Right lobe of liver (tissue), 6 donors: Measurements from ENCODE around the gene MAPK8IP3. TPM values are rescaled to one million over a fixed set of nuclear protein-coding genes. Genes with fewer than 3 reads are reported as not detected.

Experiments
- ATAC-seq, 4 donors: fragments of 200-7000 bp; cut with Tn5 transposase; one replicate each; pipeline ENCODE4 v1.9.1; 2020; ENCODE audit warnings: mild to moderate bottlenecking in 4 of 4, moderate library complexity in 4 of 4
- DNase-seq, 3 donors: peaks; one replicate each; pipeline ENCODE4 v3.0.0-alpha.2; 2020
- H3K27ac ChIP-seq, 3 donors: fragments of 200-600 bp; one replicate each; pipeline ENCODE4 v1.8.0; 2022
- H3K27me3 ChIP-seq, 2 donors: fragments of 200-600 bp; one replicate each; pipeline ENCODE4 v1.8.0; 2022
- H3K36me3 ChIP-seq, 4 donors: fragments of 200-600 bp; sonication (generic) in 1 of 4; one replicate each; pipeline versions ENCODE4 v1.5.1 to v1.8.0; 2017 to 2022; ENCODE audit warnings: control low read depth in 1 of 4
- H3K4me1 ChIP-seq, 4 donors: fragments of 200-600 bp; sonication (generic) in 1 of 4; one replicate each; pipeline versions ENCODE4 v1.5.1 to v1.8.0; 2017 to 2022; ENCODE audit warnings: control low read depth in 1 of 4
- H3K4me3 ChIP-seq, 3 donors: fragments of 200-600 bp; one replicate each; pipeline ENCODE4 v1.8.0; 2022
- H3K9me3 ChIP-seq, 4 donors: fragments of 200-600 bp; sonication (generic) in 1 of 4; one replicate each; pipeline versions ENCODE4 v1.5.1 to v1.8.0; 2017 to 2022; ENCODE audit warnings: control low read depth in 1 of 4
- CTCF ChIP-seq, 4 donors: fragments of 200-600 bp in 3 of 4; fragments of 450-650 bp in 1 of 4; IDR thresholded peaks; one replicate each; pipeline versions ENCODE4 v1.5.1 to v1.8.0; 2016 to 2022; ENCODE audit warnings: antibody characterized with exemption in 4 of 4, mild to moderate bottlenecking in 2 of 4
- POLR2A ChIP-seq: fragments of 450-650 bp; IDR thresholded peaks from one replicate; pipeline ENCODE4 v1.6.1; 2017; ENCODE audit warnings: antibody characterized with exemption, mild to moderate bottlenecking
- WGBS: methylation state at CpG from one replicate; pipeline ENCODE4 v1.1.6; 2018; ENCODE audit warnings: low coverage, low lambda C conversion rate; ENCODE audit not compliant: insufficient coverage; ENCODE audit errors: missing lambda C conversion rate; 5-methylcytosine and 5-hydroxymethylcytosine counted together
- intact Hi-C, 2 donors: fragments of 100-400 bp; cut with DNase I; formaldehyde crosslinking; loops; one replicate each; pipeline versions ENCODE4 v1.11.2 to v1.14.1; 2022
- total RNA-seq, 6 experiments: library from RNA; depleted of rRNA in 2 of 6; stranded (reverse); fragments of >200 nt in 2 of 6; fragmentation: NEBNext Ultra II Directional in 3 of 6; extraction: Animal tissue kit (Norgen Biotek cat#: 25700) in 3 of 6; gene quantifications; one replicate each; pipeline versions ENCODE4 v1.1.0 to v1.2.4, GENCODE V29; 2016 to 2023
- donor health status: DM: no; HTN: yes; CAD: no.
- donor health status: DM: no; HTN: no; CAD: no.
- donor health status: DM: no; HTN: no; CAD: no.
- donor health status: DM: no; HTN: yes; CAD: no.
- donor health status: DM: no; HTN: yes; CAD: no.

Gene MAPK8IP3
- total RNA-seq, 6 experiments from 2014 or later: 8.7 to 37.3 (median 23.0) TPM

GRCh38 chr16:1789643-1790045 is 83.6 kb downstream of the MAPK8IP3 start:
- Histone ChIP-seq H3K36me3 (peaks cover 0 to 14% (median 7%) of the 10 kb centered on the region in 4 donors), H3K27me3 (no peaks in the 10 kb centered on the region), H3K27ac (no peak overlapping the region), H3K4me3 (no peak overlapping the region), H3K4me1 (peaks cover 0 to 29% (median 6%) of the 10 kb centered on the region in 4 donors), H3K9me3 (no peaks in the 10 kb centered on the region)
- DNase-seq (peak in 1 of 3 donors; percentile 48), ATAC-seq (no peak)
- WGBS: 89% methylated on average over 3 of the region's 25 CpGs
- TF ChIP-seq CTCF (IDR thresholded peaks at IDR 0.05): no peak
- TF ChIP-seq POLR2A: no peak
- intact Hi-C loops: no loop called here

- TF ChIP-seq POLR2A (no peak), CTCF (IDR thresholded peaks at IDR 0.05) (no peak)
- H3K36me3 ChIP-seq: peaks cover 0 to 14% (median 7%) of the 10 kb centered on the region in 4 donors
- ATAC-seq: no peak
- WGBS: 85% methylated on average over 13 of the region's 15 CpGs
- peaks cover 0 to 35% (median 6%) of the 10 kb centered on the region in 4 donors for H3K4me1 ChIP-seq
- no peaks in the 10 kb centered on the region for H3K9me3 ChIP-seq
- H3K27me3 ChIP-seq: no peaks in the 10 kb centered on the region
- intact Hi-C loops: no loop called here
- H3K27ac ChIP-seq: no peak overlapping the region
- no peak overlapping the region for H3K4me3 ChIP-seq
- DNase-seq: no peak
Measured at GRCh38 chr16:1790261-1790610, 84.2 kb downstream of the MAPK8IP3 start.

- Histone ChIP-seq H3K4me3 (no peak overlapping the region), H3K27ac (no peak overlapping the region), H3K27me3 (no peaks in the 10 kb centered on the region), H3K9me3 (no peaks in the 10 kb centered on the region), H3K4me1 (peaks cover 0 to 38% (median 6%) of the 10 kb centered on the region in 4 donors), H3K36me3 (peaks cover 0 to 14% (median 7%) of the 10 kb centered on the region in 4 donors)
- ATAC-seq (no peak), DNase-seq (peak; percentile 30 to 62 (median 51))
- intact Hi-C loops: no loop called here
- TF ChIP-seq CTCF (IDR thresholded peaks at IDR 0.05) (no peak), POLR2A (no peak)
- 37% methylated on average over 4 of the region's 44 CpGs for WGBS
Measured at GRCh38 chr16:1790611-1791255, 84.7 kb downstream of the MAPK8IP3 start.

GRCh38 chr16:1791256-1791942 is 85.4 kb downstream of the MAPK8IP3 start:
- Histone ChIP-seq H3K36me3 (peaks cover 0 to 14% (median 7%) of the 10 kb centered on the region in 4 donors), H3K27me3 (no peaks in the 10 kb centered on the region), H3K9me3 (no peaks in the 10 kb centered on the region), H3K27ac (no peak overlapping the region), H3K4me1 (peaks cover 0 to 38% (median 6%) of the 10 kb centered on the region in 4 donors), H3K4me3 (no peak overlapping the region)
- TF ChIP-seq CTCF (IDR thresholded peaks at IDR 0.05) (no peak), POLR2A (no peak)
- DNase-seq (peak in 1 of 3 donors; percentile 58), ATAC-seq (no peak)
- no CpG with 5 or more reads among the region's 53 CpGs for WGBS
- intact Hi-C loops: no loop called here
